ENCODE data around the gene FOXI1. TPM values are rescaled to one million over a fixed set of nuclear protein-coding genes. Genes with fewer than 3 reads are reported as not detected.

Gene FOXI1
- total and polyA plus RNA-seq, 2 donors from 2014 or later = 5.1 to 48.5 TPM

DNA sequence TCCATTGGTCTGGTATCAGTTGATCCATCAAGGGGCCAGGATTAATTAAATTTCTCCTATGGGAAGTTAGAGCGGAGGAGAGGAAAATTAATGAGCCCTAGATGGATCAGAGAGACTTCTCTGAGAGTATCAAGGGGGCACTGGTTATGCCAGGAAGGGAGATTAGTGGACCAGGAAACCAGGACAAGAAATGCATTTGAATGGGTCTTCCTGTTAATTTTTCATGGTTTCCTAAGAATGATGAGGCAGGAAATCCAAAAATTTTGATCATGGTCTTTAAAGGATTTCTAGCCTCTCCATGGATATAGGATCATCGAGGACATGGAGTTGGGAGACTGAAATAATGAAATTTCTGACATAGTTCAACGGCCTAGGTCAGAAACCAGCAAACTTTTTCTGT lies 30.8 kb downstream of the FOXI1 start:
- intact Hi-C loops (cut with DNase I) = no loop called here
- TF ChIP-seq, protein P1, sequence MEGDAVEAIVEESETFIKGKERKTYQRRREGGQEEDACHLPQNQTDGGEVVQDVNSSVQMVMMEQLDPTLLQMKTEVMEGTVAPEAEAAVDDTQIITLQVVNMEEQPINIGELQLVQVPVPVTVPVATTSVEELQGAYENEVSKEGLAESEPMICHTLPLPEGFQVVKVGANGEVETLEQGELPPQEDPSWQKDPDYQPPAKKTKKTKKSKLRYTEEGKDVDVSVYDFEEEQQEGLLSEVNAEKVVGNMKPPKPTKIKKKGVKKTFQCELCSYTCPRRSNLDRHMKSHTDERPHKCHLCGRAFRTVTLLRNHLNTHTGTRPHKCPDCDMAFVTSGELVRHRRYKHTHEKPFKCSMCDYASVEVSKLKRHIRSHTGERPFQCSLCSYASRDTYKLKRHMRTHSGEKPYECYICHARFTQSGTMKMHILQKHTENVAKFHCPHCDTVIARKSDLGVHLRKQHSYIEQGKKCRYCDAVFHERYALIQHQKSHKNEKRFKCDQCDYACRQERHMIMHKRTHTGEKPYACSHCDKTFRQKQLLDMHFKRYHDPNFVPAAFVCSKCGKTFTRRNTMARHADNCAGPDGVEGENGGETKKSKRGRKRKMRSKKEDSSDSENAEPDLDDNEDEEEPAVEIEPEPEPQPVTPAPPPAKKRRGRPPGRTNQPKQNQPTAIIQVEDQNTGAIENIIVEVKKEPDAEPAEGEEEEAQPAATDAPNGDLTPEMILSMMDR (IDR thresholded peaks at IDR 0.05; ENCODE audit: borderline replicate concordance, extremely low read depth, insufficient read depth) = no peak
- FAIRE-seq (no peak), DNase-seq (peak in 1 of 5 donors; percentile 14)
- Histone ChIP-seq H3K9me3 (ENCODE audit: control insufficient read depth in 2 of 3, insufficient read depth in 1 of 3, low read length in 3 of 3) (no peaks in the 10 kb centered on the region), H3K36me3 (ENCODE audit: control insufficient read depth in 2 of 3, insufficient read depth in 3 of 3, low read length in 3 of 3) (no peaks in the 10 kb centered on the region), H3K27ac (ENCODE audit: low read depth in 2 of 2, low read length in 2 of 2) (no peak overlapping the region), H3K4me3 (ENCODE audit: low read length in 3 of 3) (no peak overlapping the region), H3K9ac (ENCODE audit: low read length in 3 of 3) (no peak overlapping the region), H3K4me1 (ENCODE audit: control insufficient read depth in 2 of 3, insufficient read depth in 2 of 3, low read depth in 1 of 3, low read length in 3 of 3) (peaks cover 0 to 2% (median 0%) of the 10 kb centered on the region in 3 donors), H3K27me3 (ENCODE audit: control insufficient read depth, insufficient read depth, low read length) (no peaks in the 10 kb centered on the region)

DNA sequence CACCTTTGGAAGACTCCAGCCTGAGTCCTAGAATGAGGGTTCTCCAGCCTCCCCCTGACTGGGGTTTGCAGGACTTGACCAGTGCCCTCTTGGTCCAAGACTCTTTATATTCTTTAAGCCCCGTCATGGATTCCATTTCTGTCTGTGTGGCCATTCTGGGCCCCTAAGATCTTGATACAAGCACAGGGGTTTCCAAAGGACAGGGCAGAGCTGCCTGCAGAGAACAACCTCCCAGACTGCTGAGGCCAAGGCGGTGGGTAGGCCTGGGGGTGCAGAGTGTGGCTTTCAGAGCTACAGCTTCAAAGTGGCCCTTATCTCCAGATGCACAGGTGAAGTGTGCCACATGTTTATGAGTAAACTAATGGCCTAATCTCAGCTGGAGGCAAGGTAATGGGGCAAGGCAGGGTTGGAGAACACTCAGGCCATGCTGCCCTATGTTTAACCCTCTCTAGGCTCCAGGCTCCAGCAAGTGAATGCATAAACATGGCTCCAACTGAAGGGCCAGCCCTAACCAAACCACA lies 32.1 kb downstream of the FOXI1 start:
- H3K27me3 ChIP-seq (ENCODE audit: control insufficient read depth, insufficient read depth, low read length) = no peaks in the 10 kb centered on the region
- H3K9ac ChIP-seq (ENCODE audit: low read length in 3 of 3) = no peak overlapping the region
- TF ChIP-seq, protein P1 (IDR thresholded peaks at IDR 0.05; ENCODE audit: borderline replicate concordance, extremely low read depth, insufficient read depth) = no peak
- no peaks in the 10 kb centered on the region for H3K9me3 ChIP-seq (ENCODE audit: control insufficient read depth in 2 of 3, insufficient read depth in 1 of 3, low read length in 3 of 3)
- no peak for FAIRE-seq
- no peak overlapping the region for H3K27ac ChIP-seq (ENCODE audit: low read depth in 2 of 2, low read length in 2 of 2)
- H3K36me3 ChIP-seq (ENCODE audit: control insufficient read depth in 2 of 3, insufficient read depth in 3 of 3, low read length in 3 of 3) = no peaks in the 10 kb centered on the region
- no peak for DNase-seq
- no peak overlapping the region for H3K4me3 ChIP-seq (ENCODE audit: low read length in 3 of 3)
- intact Hi-C loops (cut with DNase I) = no loop called here
- peaks cover 0 to 2% (median 0%) of the 10 kb centered on the region in 3 donors for H3K4me1 ChIP-seq (ENCODE audit: control insufficient read depth in 2 of 3, insufficient read depth in 2 of 3, low read depth in 1 of 3, low read length in 3 of 3)

DNA sequence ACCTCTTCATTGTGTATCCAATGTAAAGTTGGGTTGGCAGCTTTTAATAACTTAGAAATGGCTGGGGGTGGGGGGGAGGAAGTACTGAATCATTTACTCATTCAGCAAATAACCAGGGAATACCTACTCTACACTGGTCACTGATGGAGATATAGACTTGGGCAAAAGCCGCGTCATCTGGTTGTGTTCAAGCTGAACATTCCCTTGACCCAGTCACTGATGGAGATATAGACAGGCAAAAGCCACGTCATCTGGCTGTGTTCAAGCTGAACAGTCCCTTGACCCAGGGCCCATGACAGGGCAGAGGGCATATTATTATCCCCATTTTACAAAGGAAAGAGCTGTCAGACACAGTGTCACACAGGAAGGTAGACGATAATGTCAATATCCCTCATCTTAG lies 32.6 kb downstream of the FOXI1 start:
- DNase-seq = no peak
- TF ChIP-seq, protein P1 (IDR thresholded peaks at IDR 0.05; ENCODE audit: borderline replicate concordance, extremely low read depth, insufficient read depth) = no peak
- Histone ChIP-seq H3K9ac (ENCODE audit: low read length in 3 of 3) (no peak overlapping the region), H3K4me3 (ENCODE audit: low read length in 3 of 3) (no peak overlapping the region), H3K27me3 (ENCODE audit: control insufficient read depth, insufficient read depth, low read length) (no peaks in the 10 kb centered on the region), H3K4me1 (ENCODE audit: control insufficient read depth in 2 of 3, insufficient read depth in 2 of 3, low read depth in 1 of 3, low read length in 3 of 3) (peaks cover 0 to 2% (median 0%) of the 10 kb centered on the region in 3 donors), H3K9me3 (ENCODE audit: control insufficient read depth in 2 of 3, insufficient read depth in 1 of 3, low read length in 3 of 3) (no peaks in the 10 kb centered on the region), H3K36me3 (ENCODE audit: control insufficient read depth in 2 of 3, insufficient read depth in 3 of 3, low read length in 3 of 3) (no peaks in the 10 kb centered on the region), H3K27ac (ENCODE audit: low read depth in 2 of 2, low read length in 2 of 2) (no peak overlapping the region)
- no peak for FAIRE-seq
- intact Hi-C loops (cut with DNase I) = no loop called here
